NCI-H2107 treated with DMSO at 0.1 percent for 48 hours (cell line): Measurements from ENCODE around the gene KLK1.
"Not testable (repeated sequence)": the region's sequence is repeated elsewhere in the genome, so short reads cannot be mapped to it uniquely, and the experiment has no call there.

Source experiments
- DNase-seq: peaks from one replicate; lab custom pipeline; 2025; ENCODE audit not compliant: unreplicated experiment; lab: John Stamatoyannopoulos, UW

Gene KLK1

DNA sequence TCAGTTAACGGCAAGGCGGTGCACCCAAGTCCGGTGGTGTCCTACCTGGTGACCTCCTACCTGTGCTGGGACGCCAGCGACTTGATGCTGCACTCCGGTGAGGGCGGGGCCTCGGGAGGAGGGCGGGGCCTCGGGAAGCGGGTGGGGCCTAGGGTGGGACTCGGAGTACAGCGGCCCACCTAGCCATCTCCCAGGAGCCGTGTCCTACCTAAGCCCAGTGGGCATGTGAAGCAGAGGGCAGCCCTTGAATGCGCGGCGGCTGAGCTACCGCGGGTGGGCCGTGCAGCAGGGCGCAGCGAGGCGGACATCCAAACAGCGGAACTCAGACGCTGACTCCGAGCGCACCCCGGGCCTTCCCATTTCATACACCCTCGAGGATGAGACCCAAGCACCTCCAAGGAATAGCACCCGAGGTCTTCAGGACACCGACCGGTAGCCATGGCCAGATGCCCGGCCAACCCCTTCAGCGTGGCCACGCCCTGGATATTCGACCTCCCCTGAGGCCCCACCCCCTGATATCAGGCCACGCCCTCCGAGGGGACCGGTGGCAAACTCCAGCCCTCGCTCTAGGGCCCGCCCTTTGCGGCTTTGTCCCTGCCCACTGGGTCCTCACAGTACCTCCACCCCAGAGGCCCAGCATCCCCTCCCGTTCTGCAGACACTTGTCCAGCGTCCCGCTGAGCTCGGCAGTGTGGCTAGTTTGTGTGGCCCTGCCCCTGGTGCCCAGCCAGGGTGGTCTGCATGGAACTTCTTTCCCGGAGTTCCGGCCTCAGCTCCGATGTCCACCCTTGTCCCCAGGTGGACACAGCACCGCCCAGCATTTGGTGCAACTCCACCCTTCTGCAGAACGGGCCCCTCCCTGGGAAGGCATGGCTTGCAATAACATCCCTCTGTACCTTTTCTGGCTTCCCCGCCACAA is 5.4 kb downstream of the KLK1 start:
- DNase-seq: peak; percentile 13

- DNase-seq: no peak
These were observed 8.1 kb downstream of the KLK1 start for GRCh38 chr19:50815439-50815838.

DNA sequence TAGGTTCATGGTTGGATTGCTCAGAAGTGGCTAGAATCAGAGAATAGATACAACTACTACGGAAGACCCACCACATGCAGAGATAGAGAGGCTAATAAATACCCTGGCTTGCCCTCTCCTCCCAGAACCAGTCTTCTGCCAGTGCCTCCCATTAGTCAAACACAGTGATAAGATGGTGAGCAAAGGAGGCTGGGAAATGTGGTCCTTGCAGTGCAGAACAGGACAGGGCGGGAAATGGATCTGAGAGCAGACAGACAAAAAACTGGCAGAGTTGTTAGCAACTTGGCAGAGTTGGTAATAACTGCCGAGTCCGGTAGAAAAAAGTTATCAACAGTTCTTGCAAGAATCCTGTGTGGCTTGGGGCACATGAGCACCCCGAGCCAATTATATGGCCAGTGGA is 8.7 kb downstream of the KLK1 start:
- DNase-seq: no peak

GRCh38 chr19:50812474-50812873 is 11.1 kb downstream of the KLK1 start:
- no peak for DNase-seq

GRCh38 chr19:50811622-50812238 is 11.9 kb downstream of the KLK1 start:
- not testable (repeated sequence) for DNase-seq

- DNase-seq: no peak
These were observed 14.7 kb downstream of the KLK1 start for GRCh38 chr19:50808856-50809255.

DNA sequence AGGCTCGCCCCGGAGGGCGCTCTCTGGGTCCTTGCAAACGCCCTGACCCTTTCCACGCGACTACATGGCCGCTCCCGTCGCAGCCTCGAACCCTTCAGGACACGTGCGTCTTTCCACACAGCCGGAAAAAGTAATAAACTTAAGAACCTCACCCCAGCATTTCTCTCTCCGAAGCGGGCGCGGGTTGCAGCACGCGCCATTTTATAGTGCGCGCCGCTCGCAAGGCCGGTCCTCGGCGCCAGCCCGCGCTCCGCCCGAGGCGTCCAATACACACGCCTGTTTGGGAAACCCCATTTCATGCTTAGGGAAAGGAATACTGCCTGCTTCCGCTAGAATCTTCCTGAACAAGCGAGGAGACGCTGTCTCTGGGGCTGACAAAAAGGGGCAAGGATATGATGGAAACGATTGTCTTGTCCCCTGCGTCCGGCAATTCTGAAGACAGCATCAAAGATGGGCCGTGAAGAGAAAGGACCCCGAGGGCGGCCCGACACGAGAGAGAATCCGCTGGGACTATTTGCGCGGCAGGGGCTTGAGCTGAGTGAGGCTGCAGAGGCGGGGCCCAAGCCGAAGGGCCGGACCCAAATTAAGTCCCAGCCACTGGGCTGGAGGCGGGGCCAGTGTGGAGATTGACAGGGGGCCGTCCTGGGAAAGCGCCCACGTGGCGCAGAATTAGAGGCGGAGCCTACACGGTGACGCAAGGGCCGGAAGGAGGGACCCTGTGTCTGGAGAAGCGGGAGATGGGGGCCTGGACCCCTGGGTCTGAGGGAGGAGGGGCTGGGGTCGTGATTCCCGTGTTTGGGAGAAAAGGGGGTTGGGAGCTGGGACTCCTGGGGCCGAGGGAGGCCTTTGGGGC is 18.9 kb downstream of the KLK1 start:
- peak; percentile 96 for DNase-seq

DNA sequence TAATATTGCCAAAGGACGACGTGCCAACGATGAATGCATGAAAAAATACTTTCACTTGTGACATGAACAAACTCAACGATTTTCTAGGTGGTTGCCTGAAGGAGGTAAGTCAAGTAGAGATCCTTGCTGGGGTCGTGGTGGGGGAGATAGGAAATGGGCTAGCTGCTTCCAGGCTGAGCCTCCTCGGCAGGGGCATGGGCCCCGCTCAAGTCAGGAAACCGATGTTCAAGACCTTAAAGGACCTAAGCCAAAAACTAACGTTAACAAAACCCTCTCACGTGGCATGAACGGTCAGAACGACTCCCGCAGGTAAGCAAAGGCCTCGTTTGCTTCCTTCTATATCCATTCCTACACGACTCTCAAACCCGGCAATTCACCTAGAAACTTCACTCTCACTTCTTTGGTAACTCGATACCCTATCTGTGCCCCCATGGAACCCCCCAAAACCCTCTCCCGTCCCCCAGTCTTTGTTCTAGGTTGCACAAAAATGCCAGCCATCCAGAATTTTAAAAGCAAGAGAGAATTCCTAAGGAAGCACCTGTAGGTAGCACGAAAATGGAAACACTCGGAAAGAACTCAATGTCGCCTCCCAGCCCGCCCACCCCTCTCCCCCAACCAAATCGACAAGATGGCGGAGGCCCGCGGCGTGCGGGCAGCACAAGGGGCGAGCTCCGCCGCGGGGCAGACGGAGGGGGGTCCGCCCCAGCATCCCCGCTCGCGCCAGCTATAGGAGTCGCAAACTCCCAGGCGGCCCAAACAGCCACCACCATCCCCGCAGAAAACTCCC is 19.8 kb downstream of the KLK1 start:
- DNase-seq: no peak

DNA sequence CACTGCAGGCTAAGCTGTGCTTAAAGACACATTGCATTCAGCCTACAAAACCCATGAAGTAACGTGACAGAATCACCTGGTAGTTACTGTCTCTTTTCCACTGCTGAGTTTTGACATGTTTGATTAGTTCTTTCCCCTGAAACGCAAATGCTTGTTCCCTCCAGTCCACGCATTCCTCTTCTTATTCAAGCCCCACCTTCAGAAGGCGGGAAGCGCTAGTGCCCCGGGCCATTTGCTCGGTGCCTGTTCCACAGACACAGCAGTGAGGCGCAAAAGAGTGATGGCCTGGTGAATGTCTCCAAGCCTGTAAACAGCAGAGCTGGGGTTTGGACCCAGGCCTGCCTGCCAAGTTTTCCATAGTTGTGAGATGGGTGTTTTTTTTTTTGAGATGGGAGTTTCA is 22.5 kb downstream of the KLK1 start:
- DNase-seq: no peak

- DNase-seq: no peak
These were observed 24.1 kb downstream of the KLK1 start for GRCh38 chr19:50799547-50799851.

DNA sequence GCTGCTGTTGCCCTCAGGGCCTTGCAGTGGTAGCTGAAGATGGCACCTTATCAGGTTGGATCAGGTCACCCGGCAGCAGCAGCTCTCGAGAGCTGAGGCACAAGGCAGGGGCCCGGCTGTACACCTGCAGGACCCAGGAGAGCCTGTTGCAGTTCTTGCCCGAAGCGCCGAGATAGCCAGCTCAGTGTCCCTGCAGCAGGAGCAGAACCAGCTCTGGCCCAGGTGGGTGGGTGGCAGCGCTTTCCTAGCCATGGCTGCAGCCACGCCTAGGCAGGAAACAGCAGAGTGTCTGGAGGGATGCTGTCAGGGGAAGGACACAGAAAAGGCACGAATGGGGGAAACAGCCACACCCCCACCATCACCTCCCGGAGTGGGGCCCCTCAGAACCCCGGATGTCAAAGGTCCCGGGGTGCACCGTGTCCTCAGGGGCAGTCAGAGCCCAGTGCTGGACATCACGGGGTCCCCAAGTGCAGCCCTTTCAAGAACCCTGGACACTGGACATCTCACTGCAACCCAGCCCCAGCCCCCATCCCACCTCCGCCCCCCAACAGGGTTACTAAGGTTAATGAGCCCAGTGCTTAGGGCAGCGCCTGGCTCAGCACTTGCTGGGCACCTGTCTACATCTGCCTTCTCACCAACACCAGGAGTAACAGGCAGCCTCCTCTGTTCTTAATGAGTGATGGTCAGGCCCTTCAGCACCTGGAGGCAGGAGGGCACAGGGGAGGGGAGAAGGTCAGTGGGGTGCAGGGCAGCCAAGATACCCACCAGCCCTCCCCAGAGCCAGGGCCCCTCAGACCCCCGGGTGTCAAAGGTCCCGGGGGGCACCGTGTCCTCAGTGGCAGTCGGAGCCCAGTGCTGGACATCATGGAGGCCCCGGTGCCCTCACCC is 24.7 kb downstream of the KLK1 start:
- no peak for DNase-seq

DNA sequence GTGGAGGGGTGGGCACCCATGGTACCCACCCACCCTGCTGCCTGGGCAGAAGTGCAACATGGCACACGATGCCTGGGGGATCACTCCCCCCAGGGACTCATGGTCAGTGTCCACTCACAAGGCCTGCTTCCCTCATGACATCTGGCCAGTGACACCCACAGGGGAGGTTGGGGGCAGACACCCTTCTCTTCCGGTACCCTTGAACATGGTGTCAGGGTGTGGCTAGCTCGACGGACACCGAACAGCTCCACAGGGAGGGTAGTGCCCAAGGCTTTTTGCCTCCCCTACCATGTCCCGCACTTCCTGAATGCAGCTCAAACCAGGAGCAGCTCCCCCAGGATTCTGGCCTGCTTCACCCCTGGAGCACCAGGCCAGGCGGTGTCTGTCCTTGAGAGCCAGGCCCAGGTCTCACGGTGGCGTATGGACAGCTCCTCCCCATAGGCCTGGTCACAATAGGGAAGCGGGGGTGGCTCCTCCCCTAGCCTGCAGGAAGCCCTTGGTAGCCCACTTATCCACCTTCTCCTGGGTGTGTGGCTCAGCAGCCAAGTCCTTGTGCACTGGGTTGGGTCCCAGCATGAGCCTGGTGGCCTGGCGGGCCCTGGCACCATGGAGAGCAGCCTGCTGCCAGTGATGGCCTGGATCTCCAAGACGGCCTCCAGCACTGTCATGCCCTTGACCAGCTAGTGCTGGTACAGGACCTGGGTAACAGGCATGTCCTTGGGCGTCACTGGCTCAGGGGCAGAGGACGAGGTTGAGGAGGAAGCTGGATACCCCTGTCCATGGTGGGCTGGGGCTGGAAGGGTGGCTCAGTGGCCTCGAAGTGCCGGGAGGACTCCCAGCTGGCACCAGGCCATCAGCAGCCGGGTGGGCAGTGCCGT is 25.6 kb downstream of the KLK1 start:
- DNase-seq: no peak

GRCh38 chr19:50797429-50797780 is 26.2 kb downstream of the KLK1 start:
- no peak for DNase-seq

DNA sequence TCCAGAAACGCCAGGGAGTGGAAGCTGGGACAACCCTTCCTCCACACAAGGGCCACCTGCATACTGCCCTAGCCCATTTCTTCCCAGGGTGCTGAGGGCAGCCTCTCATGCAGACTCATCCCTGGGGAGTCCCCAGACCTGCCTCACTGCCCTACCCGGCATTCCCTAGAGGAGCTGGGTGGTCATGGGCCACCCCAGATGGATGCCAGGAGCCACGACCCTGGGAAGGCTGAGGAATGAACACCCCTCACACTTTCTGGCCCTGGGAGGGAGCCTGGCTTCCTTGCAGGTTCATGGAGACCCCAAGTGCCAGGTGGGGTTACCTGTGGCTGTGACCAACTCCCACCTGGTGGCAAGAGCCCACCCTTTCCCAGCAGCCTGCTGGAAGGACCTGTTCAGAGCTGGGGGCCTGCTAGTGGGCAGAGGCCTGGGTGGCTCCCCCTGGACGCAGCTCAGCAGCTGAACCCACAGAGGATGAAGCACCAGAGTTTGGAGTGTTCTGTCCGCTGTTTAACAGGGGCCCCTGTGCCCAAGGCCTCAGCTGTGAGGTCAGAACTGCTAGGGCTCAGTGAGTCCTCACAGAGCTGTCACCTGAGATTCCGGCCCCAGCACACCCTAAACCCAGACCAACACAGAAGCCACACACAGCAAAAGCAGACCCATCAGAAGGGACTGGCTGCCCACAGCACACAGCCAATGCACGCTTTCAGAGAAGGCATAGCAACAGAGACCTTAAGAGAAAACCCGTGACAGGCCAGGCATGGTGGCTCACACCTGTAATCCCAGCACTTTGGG is 26.8 kb downstream of the KLK1 start:
- DNase-seq: no peak

GRCh38 chr19:50796128-50796633 is 27.4 kb downstream of the KLK1 start:
- DNase-seq: no peak

DNA sequence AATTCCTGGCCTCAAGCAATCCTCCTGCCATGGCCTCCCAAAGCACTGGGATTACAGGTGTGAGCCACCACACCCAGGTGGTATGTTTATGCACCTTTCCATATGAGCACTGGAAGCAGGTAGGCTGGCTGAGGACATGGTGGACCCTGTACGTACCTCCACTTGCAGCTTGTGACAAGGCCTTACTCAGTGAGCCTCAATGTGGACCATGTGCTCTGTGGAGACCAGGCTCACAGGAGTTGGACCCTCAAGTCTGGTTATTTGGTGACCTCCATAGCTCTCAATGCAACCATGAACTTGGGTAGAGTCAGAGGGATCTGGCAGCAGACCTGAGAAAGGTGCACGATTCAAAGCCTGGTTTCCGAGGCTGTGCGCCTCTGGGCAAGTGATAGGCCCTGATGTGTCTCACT is 27.9 kb downstream of the KLK1 start:
- no peak for DNase-seq

- peak; percentile 38 for DNase-seq
These were observed 28.5 kb downstream of the KLK1 start for GRCh38 chr19:50794876-50795663.
